ENCODE data around the gene TFCP2.

GRCh38 chr12:51128919-51129318 lies 44.0 kb downstream of the TFCP2 start:
- no peak for TF ChIP-seq MAX (IDR thresholded peaks at IDR 0.05)
- no peak for TF ChIP-seq ZNF274 (CRISPR knock-in tag; IDR thresholded peaks at IDR 0.05)
- no peak for TF ChIP-seq CTCF (CRISPR knock-in tag; IDR thresholded peaks at IDR 0.05)
- TF ChIP-seq SKIL (CRISPR knock-in tag; IDR thresholded peaks at IDR 0.05; ENCODE audit: borderline replicate concordance), result no peak
- TF ChIP-seq SMYD3 (CRISPR knock-in tag; IDR thresholded peaks at IDR 0.05), result no peak
- TF ChIP-seq POLR2AphosphoS5 (IDR thresholded peaks at IDR 0.05; ENCODE audit: low read depth, low read length), result no peak
- TF ChIP-seq ZNF878 (CRISPR knock-in tag; IDR thresholded peaks at IDR 0.05), result no peak

Measured in HepG2 (cell line).